SU-DHL-6 (cell line): Measurements from ENCODE around the gene CRTC3.

Experiments used
- EZH2phosphoT487 ChIP-seq: fragments of 200-600 bp; sonication (generic), shearing (Covaris generic); conservative IDR thresholded peaks from 2 replicates; pipeline ENCODE4 v1.6.1; 2018; ENCODE audit warnings: mild to moderate bottlenecking, antibody characterized with exemption, low read length, moderate library complexity, mixed read lengths
- TF ChIP-seq, protein P1 (sequence below): fragments of 200-600 bp; sonication (generic); IDR thresholded peaks from one replicate; pipeline ENCODE4 v1.5.1; 2017; ENCODE audit warnings: antibody characterized with exemption, mild to moderate bottlenecking, low read length, moderate library complexity; ENCODE audit not compliant: insufficient read depth, poor library complexity, severe bottlenecking

DNA sequence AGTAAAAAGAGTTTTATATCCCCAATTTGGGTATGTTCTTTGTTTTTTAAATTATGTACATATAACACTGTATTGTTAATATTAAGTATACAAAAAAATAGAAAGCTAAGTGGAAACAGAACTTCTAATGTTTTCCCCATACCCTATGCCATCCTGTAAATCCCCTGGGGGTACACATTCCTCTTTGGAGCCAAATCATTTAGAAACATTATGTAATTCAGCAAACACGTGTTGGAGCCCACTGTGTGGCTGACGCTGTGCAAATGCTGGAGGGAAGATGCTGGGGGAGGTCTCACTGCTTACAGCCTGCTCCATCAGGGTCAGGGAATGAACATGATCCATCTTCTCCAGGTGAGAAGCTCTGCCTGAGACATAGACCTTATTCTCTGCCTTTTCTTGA, 52.8 kb downstream of the CRTC3 start:
- TF ChIP-seq, protein P1, sequence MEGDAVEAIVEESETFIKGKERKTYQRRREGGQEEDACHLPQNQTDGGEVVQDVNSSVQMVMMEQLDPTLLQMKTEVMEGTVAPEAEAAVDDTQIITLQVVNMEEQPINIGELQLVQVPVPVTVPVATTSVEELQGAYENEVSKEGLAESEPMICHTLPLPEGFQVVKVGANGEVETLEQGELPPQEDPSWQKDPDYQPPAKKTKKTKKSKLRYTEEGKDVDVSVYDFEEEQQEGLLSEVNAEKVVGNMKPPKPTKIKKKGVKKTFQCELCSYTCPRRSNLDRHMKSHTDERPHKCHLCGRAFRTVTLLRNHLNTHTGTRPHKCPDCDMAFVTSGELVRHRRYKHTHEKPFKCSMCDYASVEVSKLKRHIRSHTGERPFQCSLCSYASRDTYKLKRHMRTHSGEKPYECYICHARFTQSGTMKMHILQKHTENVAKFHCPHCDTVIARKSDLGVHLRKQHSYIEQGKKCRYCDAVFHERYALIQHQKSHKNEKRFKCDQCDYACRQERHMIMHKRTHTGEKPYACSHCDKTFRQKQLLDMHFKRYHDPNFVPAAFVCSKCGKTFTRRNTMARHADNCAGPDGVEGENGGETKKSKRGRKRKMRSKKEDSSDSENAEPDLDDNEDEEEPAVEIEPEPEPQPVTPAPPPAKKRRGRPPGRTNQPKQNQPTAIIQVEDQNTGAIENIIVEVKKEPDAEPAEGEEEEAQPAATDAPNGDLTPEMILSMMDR: no peak
- no peak for TF ChIP-seq EZH2phosphoT487
